SK-N-SH (cell line): ENCODE measurements around the gene UNK. TPM values are rescaled to one million over a fixed set of nuclear protein-coding genes. Genes with fewer than 3 reads are reported as not detected.
"Not testable (repeated sequence)": the region's sequence is repeated elsewhere in the genome, so short reads cannot be mapped to it uniquely, and the experiment has no call there.

Source experiments
- CTCF ChIA-PET: fragments of 300-600, 350-600 bp; formaldehyde crosslinking; extraction: SDS; loops from one replicate; lab custom pipeline; 2021; lab: Yijun Ruan, JAX
- POLR2A ChIA-PET: fragments of 350-600 bp; sonication (Branson Sonifier 250); formaldehyde crosslinking; extraction: SDS; loops from one replicate; lab custom pipeline; 2020; ENCODE audit warnings: antibody characterized with exemption, inconsistent platforms; lab: Yijun Ruan, JAX
- DNase-seq: peaks from one replicate; pipeline ENCODE4 v3.0.0; 2012
- H2AFZ ChIP-seq: fragments of 200-600 bp; sonication (generic); 2 replicates; pipeline ENCODE4 v1.8.1; 2016; ENCODE audit warnings: antibody characterized with exemption, mild to moderate bottlenecking, low read depth
- H3F3A ChIP-seq: fragments of 200-600 bp; sonication (generic); replicated peaks from 2 replicates; pipeline ENCODE3; 2016; ENCODE audit warnings: antibody characterized with exemption, mild to moderate bottlenecking; ENCODE audit not compliant: insufficient read depth
- H3K27ac ChIP-seq, 2 experiments: fragments of 200-500 bp in 1 of 2; fragments of 200-600 bp in 1 of 2; sonication (Bioruptor generic) in 1 of 2; sonication (generic), shearing (Covaris generic) in 1 of 2; 2 replicates each; pipeline versions ENCODE4 v1.5.1 to v1.6.1; 2014 to 2016; ENCODE audit warnings: low read depth in 2 of 2, inconsistent platforms in 1 of 2, low read length in 1 of 2, mild to moderate bottlenecking in 1 of 2, mixed read lengths in 1 of 2
- H3K27me3 ChIP-seq: fragments of 200-600 bp; sonication (generic), shearing (Covaris generic); 2 replicates; pipeline ENCODE4 v1.6.1; 2016; ENCODE audit warnings: mixed run types; ENCODE audit not compliant: insufficient read depth
- H3K36me3 ChIP-seq, 2 experiments: fragments of 200-500 bp in 1 of 2; fragments of 200-600 bp in 1 of 2; sonication (Bioruptor generic) in 1 of 2; sonication (generic) in 1 of 2; replicated peaks in 1 of 2; 2 replicates each; pipeline versions ENCODE3 to v1.5.1; 2014 to 2016; ENCODE audit warnings: low read length in 1 of 2, mild to moderate bottlenecking in 1 of 2; ENCODE audit not compliant: insufficient read depth in 2 of 2, control insufficient read depth in 1 of 2
- H3K4me1 ChIP-seq, 2 experiments: fragments of 200-500 bp in 1 of 2; fragments of 200-600 bp in 1 of 2; sonication (Bioruptor generic) in 1 of 2; sonication (generic), shearing (Covaris generic) in 1 of 2; 2 replicates each; pipeline versions ENCODE4 v1.5.1 to v1.6.1; 2014 to 2016; ENCODE audit warnings: low read depth in 1 of 2, low read length in 1 of 2, mixed run types in 1 of 2; ENCODE audit not compliant: insufficient read depth in 2 of 2, control insufficient read depth in 1 of 2
- H3K4me2 ChIP-seq: fragments of 200-600 bp; sonication (generic), shearing (Covaris generic); 2 replicates; pipeline ENCODE4 v1.6.1; 2017; ENCODE audit warnings: mixed run types
- H3K4me3 ChIP-seq, 2 experiments: fragments of 200-500 bp in 1 of 2; fragments of 200-600 bp in 1 of 2; sonication (Bioruptor generic) in 1 of 2; sonication (generic), shearing (Covaris generic) in 1 of 2; 2 replicates each; pipeline versions ENCODE4 v1.5.1 to v1.8.1; 2014 to 2016; ENCODE audit warnings: low read depth in 2 of 2, inconsistent platforms in 1 of 2, low read length in 1 of 2, mild to moderate bottlenecking in 1 of 2, mixed read lengths in 1 of 2, moderate library complexity in 1 of 2
- H3K79me2 ChIP-seq: fragments of 200-600 bp; sonication (generic); 2 replicates; pipeline ENCODE4 v1.8.1; 2017; ENCODE audit warnings: mild to moderate bottlenecking; ENCODE audit not compliant: insufficient read depth
- H3K9ac ChIP-seq: fragments of 200-600 bp; sonication (generic); 2 replicates; pipeline ENCODE4 v1.6.1; 2017; ENCODE audit warnings: mixed run types
- H3K9me2 ChIP-seq: fragments of 200-600 bp; sonication (generic); 2 replicates; pipeline ENCODE4 v1.6.1; 2017; ENCODE audit warnings: mixed run types
- H3K9me3 ChIP-seq: fragments of 200-600 bp; sonication (generic); 2 replicates; pipeline ENCODE4 v1.6.1; 2017; ENCODE audit warnings: mixed run types, mild to moderate bottlenecking, moderate library complexity
- H4K20me1 ChIP-seq: fragments of 200-600 bp; sonication (generic); 2 replicates; pipeline ENCODE4 v1.6.1; 2017; ENCODE audit warnings: mild to moderate bottlenecking, mixed run types; ENCODE audit not compliant: insufficient read depth
- CHD2 ChIP-seq: fragments of 150-350 bp; IDR thresholded peaks from 2 replicates; pipeline ENCODE4 v1.6.1; 2018; ENCODE audit warnings: low read length; ENCODE audit not compliant: partially characterized antibody
- ELF1 ChIP-seq: IDR thresholded peaks from 2 replicates; pipeline ENCODE4 v1.4.0; 2012
- EP300 ChIP-seq, 2 experiments: IDR thresholded peaks; 2 replicates each; pipeline versions ENCODE4 v1.4.0 to v1.6.1; 2012; ENCODE audit warnings: borderline replicate concordance in 1 of 2, low read depth in 1 of 2, low read length in 1 of 2
- EZH2phosphoT487 ChIP-seq: fragments of 200-600 bp; sonication (generic); IDR thresholded peaks from 2 replicates; pipeline ENCODE4 v1.6.1; 2017; ENCODE audit warnings: low read depth, mixed run types, mild to moderate bottlenecking, antibody characterized with exemption, moderate library complexity, borderline replicate concordance
- FOXM1 ChIP-seq: IDR thresholded peaks from 2 replicates; pipeline ENCODE4 v1.4.0; 2012; ENCODE audit warnings: low read depth, mild to moderate bottlenecking
- GATA2 ChIP-seq: sonication (generic); formaldehyde crosslinking; IDR thresholded peaks from 2 replicates; pipeline ENCODE4 v1.5.0; 2020; ENCODE audit warnings: mild to moderate bottlenecking, missing genetic modification reagents
- JUND ChIP-seq: IDR thresholded peaks from 2 replicates; pipeline ENCODE4 v1.4.0; 2012
- MEF2A ChIP-seq: IDR thresholded peaks from 2 replicates; pipeline ENCODE4 v1.4.0; 2012; ENCODE audit warnings: low read depth, borderline replicate concordance
- NRF1 ChIP-seq: IDR thresholded peaks from 2 replicates; pipeline ENCODE4 v1.6.1; 2012; ENCODE audit warnings: low read depth, mild to moderate bottlenecking, low read length
- PBX3 ChIP-seq: IDR thresholded peaks from 2 replicates; pipeline ENCODE4; 2012
- POLR2AphosphoS5 ChIP-seq: IDR thresholded peaks from 2 replicates; pipeline ENCODE4 v1.6.1; 2012; ENCODE audit warnings: low read depth, low read length
- RAD21 ChIP-seq: IDR thresholded peaks from 2 replicates; pipeline ENCODE4 v1.6.1; 2012; ENCODE audit warnings: mild to moderate bottlenecking, low read length
- RCOR1 ChIP-seq: fragments of 150-350 bp; IDR thresholded peaks from 2 replicates; pipeline ENCODE4 v1.6.1; 2017; ENCODE audit warnings: antibody characterized with exemption, low read length
- RFX5 ChIP-seq: IDR thresholded peaks from 2 replicates; pipeline ENCODE4 v1.6.1; 2012; ENCODE audit warnings: mild to moderate bottlenecking, improper control_type of control experiment, low read length
- TCF12 ChIP-seq: IDR thresholded peaks from 2 replicates; pipeline ENCODE4 v1.4.0; 2012
- TEAD4 ChIP-seq: IDR thresholded peaks from 2 replicates; pipeline ENCODE4 v1.4.0; 2012; ENCODE audit warnings: mild to moderate bottlenecking, borderline replicate concordance; ENCODE audit not compliant: insufficient read depth
- YY1 ChIP-seq: IDR thresholded peaks from 2 replicates; pipeline ENCODE4 v1.4.0; 2012; ENCODE audit warnings: low read depth, mild to moderate bottlenecking
- WGBS: methylation state at CpG from one replicate; pipeline ENCODE4 v1.1.6; 2017; ENCODE audit warnings: low lambda C conversion rate; 5-methylcytosine and 5-hydroxymethylcytosine counted together
- polyA plus RNA-seq, 3 experiments: library from polyadenylated mRNA; depleted of rRNA; stranded (reverse); fragments of >200 nt; gene quantifications; 2 replicates each; pipeline ENCODE4 v1.2.3, GENCODE V29; 2012

Gene UNK
- polyA plus RNA-seq, 1 of the 3 experiments (the other 2 are of a cell fraction), result 24.8 TPM

GRCh38 chr17:75809631-75810111 lies 25.1 kb downstream of the UNK start:
- POLR2A ChIA-PET, result interaction anchor here (0.9 to 2.4 kb wide), 5 partner anchors 9 to 30 kb away, joined by 3 to 12 read pairs (median 4); partner anchors contain the start of gene UNK
- H4K20me1 ChIP-seq, result no peaks in the 10 kb centered on the region
- WGBS, result 93% methylated on average over 20 of the region's 24 CpGs

GRCh38 chr17:75810216-75810615 lies 25.6 kb downstream of the UNK start:
- Histone ChIP-seq H3K9me2 (no peaks in the 10 kb centered on the region), H3K4me3 (no peak overlapping the region), H3K4me2 (no peak overlapping the region), H3F3A (peaks cover 6% of the 10 kb centered on the region), H3K36me3 (peaks cover 5 to 26% of the 10 kb centered on the region in 2 experiments), H3K9me3 (no peaks in the 10 kb centered on the region), H3K27me3 (no peaks in the 10 kb centered on the region), H3K4me1 (peaks cover 6 to 7% of the 10 kb centered on the region in 2 experiments; a peak in 3 of 4 replicates), H2AFZ (no peak overlapping the region), H4K20me1 (no peaks in the 10 kb centered on the region), H3K79me2 (peaks cover 21% of the 10 kb centered on the region; the same call in 1 of the 2 replicates), H3K27ac (no peak overlapping the region), H3K9ac (no peak overlapping the region)
- POLR2A ChIA-PET, result no interaction called here
- 97% methylated on average over 5 of the region's 5 CpGs for WGBS
- no peak for DNase-seq
- CTCF ChIA-PET, result interaction anchor here (1.0 to 2.5 kb wide), 2 partner anchors 18 to 48 kb away, joined by 3 to 8 read pairs; no protein-coding TSS in a partner anchor
- TF ChIP-seq ELF1 (no peak), EZH2phosphoT487 (no peak), GATA2 (no peak), JUND (no peak), PBX3 (no peak), YY1 (no peak), RCOR1 (no peak), CHD2 (no peak), POLR2AphosphoS5 (no peak)

More at GRCh38 chr17:75809631-75810111, 25.1 kb downstream of the UNK start:
- H3F3A ChIP-seq, result peaks cover 3% of the 10 kb centered on the region
- H3K4me1 ChIP-seq, result peaks cover 3 to 6% of the 10 kb centered on the region in 2 experiments; a peak in 2 of 4 replicates
- CTCF ChIA-PET, result interaction anchor here (0.8 to 2.5 kb wide), 5 partner anchors 18 to 62 kb away, joined by 3 to 8 read pairs (median 3); no protein-coding TSS in a partner anchor
- peak; percentile 29 for DNase-seq
- H3K4me2 ChIP-seq, result no peak overlapping the region
- H3K79me2 ChIP-seq, result peaks cover 27% of the 10 kb centered on the region; the same call in 1 of the 2 replicates
- H3K27me3 ChIP-seq, result no peaks in the 10 kb centered on the region
- H3K4me3 ChIP-seq, result no peak overlapping the region
- TF ChIP-seq FOXM1 (no peak), POLR2AphosphoS5 (no peak), MEF2A (no peak), NRF1 (no peak), EP300 (IDR thresholded peaks at IDR 0.05; ENCODE audit: borderline replicate concordance in 1 of 2, low read depth in 1 of 2, low read length in 1 of 2) (no peak), TEAD4 (no peak), RFX5 (no peak), RAD21 (no peak), RCOR1 (no peak), YY1 (no peak), TCF12 (no peak), GATA2 (no peak)
- H3K27ac ChIP-seq, result no peak overlapping the region; a peak in 1 of 4 replicates
- H3K9me3 ChIP-seq, result no peaks in the 10 kb centered on the region
- no peak overlapping the region for H3K9ac ChIP-seq
- H2AFZ ChIP-seq, result no peak overlapping the region
- peaks cover 5 to 26% of the 10 kb centered on the region in 2 experiments for H3K36me3 ChIP-seq
- no peaks in the 10 kb centered on the region for H3K9me2 ChIP-seq

- DNase-seq, H3K9me3 ChIP-seq, H3K9ac ChIP-seq, H3F3A ChIP-seq, H3K27ac ChIP-seq, H3K4me3 ChIP-seq, H2AFZ ChIP-seq, H4K20me1 ChIP-seq, H3K27me3 ChIP-seq, H3K9me2 ChIP-seq, H3K4me2 ChIP-seq: not testable (repeated sequence)
- 93% methylated on average over 11 of the region's 11 CpGs for WGBS
- Histone ChIP-seq H3K36me3 (peaks cover 5 to 26% of the 10 kb centered on the region in 2 experiments), H3K79me2 (peaks cover 17% of the 10 kb centered on the region; the same call in 1 of the 2 replicates), H3K4me1 (peaks cover 6 to 10% of the 10 kb centered on the region in 2 experiments; a peak in 3 of 4 replicates)
- ChIA-PET POLR2A (interaction anchor here (1.5 kb wide), 1 partner anchor 35 kb away, joined by 3 read pairs; no protein-coding TSS in a partner anchor), CTCF (interaction anchor here (0.8 to 2.5 kb wide), 4 partner anchors 13 to 61 kb away, joined by 3 to 8 read pairs (median 3); no protein-coding TSS in a partner anchor)
Observed at GRCh38 chr17:75810756-75811155, 26.1 kb downstream of the UNK start.
